Suprapubic skin (tissue), 4 donors: ENCODE measurements around the gene RPS15A.
"Not testable (repeated sequence)": the region's sequence is repeated elsewhere in the genome, so short reads cannot be mapped to it uniquely, and the experiment has no call there.

Experiments
- CTCF ChIP-seq, 2 donors: fragments of 200-600 bp in 1 of 2; fragments of 450-650 bp in 1 of 2; sonication (generic) in 1 of 2; IDR thresholded peaks; one replicate each; pipeline ENCODE4 v1.5.1; 2016 to 2019; ENCODE audit warnings: antibody characterized with exemption in 2 of 2, mild to moderate bottlenecking in 1 of 2, moderate library complexity in 1 of 2
- EP300 ChIP-seq: sonication (generic); formaldehyde crosslinking; IDR thresholded peaks from one replicate; pipeline ENCODE4 v1.6.1; 2017; ENCODE audit warnings: antibody characterized with exemption
- POLR2A ChIP-seq, 2 donors: fragments of 450-650 bp; IDR thresholded peaks; one replicate each; pipeline ENCODE4 v1.6.1; 2017; ENCODE audit warnings: antibody characterized with exemption in 2 of 2, mild to moderate bottlenecking in 2 of 2, moderate library complexity in 2 of 2
- POLR2AphosphoS5 ChIP-seq, 3 donors: sonication (generic); formaldehyde crosslinking; IDR thresholded peaks; one replicate each; pipeline ENCODE4 v1.6.1; 2017; ENCODE audit warnings: antibody characterized with exemption in 3 of 3

- TF ChIP-seq CTCF (IDR thresholded peaks at IDR 0.05); POLR2AphosphoS5 (IDR thresholded peaks at IDR 0.05); POLR2A (IDR thresholded peaks at IDR 0.05); EP300: not testable (repeated sequence)
These were observed 9.6 kb downstream of the RPS15A start for GRCh38 chr16:18780460-18781026.
